Kidney capillary endothelial cell (primary cell): Measurements from ENCODE around the gene CHD6.

ENCODE experiments used
- DNase-seq: peaks from one replicate; pipeline ENCODE4 v3.0.0-alpha.2; 2018; ENCODE audit warnings: low spot score

CHD6 gene

GRCh38 chr20:41507436-41507835, 110.7 kb downstream of the CHD6 start:
- no peak for DNase-seq

- DNase-seq: no peak
Observed at GRCh38 chr20:41506192-41506915, 111.8 kb downstream of the CHD6 start.

- no peak for DNase-seq
Observed at GRCh38 chr20:41505184-41505583, 113.0 kb downstream of the CHD6 start.

GRCh38 chr20:41501376-41501775, 116.8 kb downstream of the CHD6 start:
- no peak for DNase-seq

GRCh38 chr20:41499961-41500725, 118.0 kb downstream of the CHD6 start:
- DNase-seq: no peak

GRCh38 chr20:41499064-41499463, 119.1 kb downstream of the CHD6 start:
- no peak for DNase-seq

GRCh38 chr20:41497186-41497895, 120.8 kb downstream of the CHD6 start:
- no peak for DNase-seq

- no peak for DNase-seq
Observed at GRCh38 chr20:41494451-41494850, 123.7 kb downstream of the CHD6 start.

- no peak for DNase-seq
Observed at GRCh38 chr20:41483553-41483930, 134.6 kb downstream of the CHD6 start.

GRCh38 chr20:41482647-41483552, 135.3 kb downstream of the CHD6 start:
- peak; percentile 4 for DNase-seq

- peak; percentile 10 for DNase-seq
Observed at GRCh38 chr20:41480054-41480770, 138.0 kb downstream of the CHD6 start.

GRCh38 chr20:41479113-41479512, 139.1 kb downstream of the CHD6 start:
- DNase-seq: no peak

- no peak for DNase-seq
Observed at GRCh38 chr20:41478026-41478425, 140.2 kb downstream of the CHD6 start.

- no peak for DNase-seq
Observed at GRCh38 chr20:41476446-41476845, 141.7 kb downstream of the CHD6 start.

GRCh38 chr20:41476013-41476441, 142.2 kb downstream of the CHD6 start:
- DNase-seq: no peak

GRCh38 chr20:41475503-41475902, 142.7 kb downstream of the CHD6 start:
- DNase-seq: no peak

- DNase-seq: no peak
Observed at GRCh38 chr20:41470362-41471095, 147.6 kb downstream of the CHD6 start.

- DNase-seq: no peak
Observed at GRCh38 chr20:41469868-41470267, 148.3 kb downstream of the CHD6 start.

GRCh38 chr20:41468994-41469600, 149.1 kb downstream of the CHD6 start:
- no peak for DNase-seq

- no peak for DNase-seq
Observed at GRCh38 chr20:41467690-41468089, 150.5 kb downstream of the CHD6 start.
